T-helper 17 cell (primary cell): ENCODE results near the gene ZNF555. TPM values are rescaled to one million over a fixed set of nuclear protein-coding genes. Genes with fewer than 3 reads are reported as not detected.

ENCODE experiments used
- ATAC-seq: fragments of 150-1000 bp; cut with Tn5 transposase; 2 replicates; pipeline ENCODE4 v1.10.0; 2021; ENCODE audit warnings: mild to moderate bottlenecking, moderate library complexity
- DNase-seq, 3 donors: peaks; one replicate each; pipeline versions ENCODE4 v3.0.0 to v3.0.0-alpha.2; 2020 to 2021
- H3K9me3 ChIP-seq: one replicate; pipeline ENCODE4 v1.7.0; 2013; ENCODE audit warnings: low read length, mild to moderate bottlenecking; ENCODE audit not compliant: control insufficient read depth, poor library complexity, severe bottlenecking
- H3K27ac Mint-ChIP-seq: one replicate; pipeline ENCODE4 v1.8.0; 2022; ENCODE audit warnings: mild to moderate bottlenecking, moderate library complexity, mixed read lengths
- H3K27me3 Mint-ChIP-seq: one replicate; pipeline ENCODE4 v1.8.0; 2022; ENCODE audit warnings: mixed read lengths
- H3K36me3 Mint-ChIP-seq: one replicate; pipeline ENCODE4 v1.8.0; 2022; ENCODE audit warnings: low read depth, mixed read lengths
- H3K4me1 Mint-ChIP-seq: one replicate; pipeline ENCODE4 v1.8.0; 2022; ENCODE audit warnings: mild to moderate bottlenecking, mixed read lengths
- H3K4me3 Mint-ChIP-seq: one replicate; pipeline ENCODE4 v1.8.0; 2022; ENCODE audit warnings: mild to moderate bottlenecking, moderate library complexity, mixed read lengths
- total RNA-seq, 4 donors: library from RNA in 2 of 4; stranded (reverse) in 2 of 4; gene quantifications; one replicate each; pipeline ENCODE4 v1.2.3 and lab custom pipeline; 2022 to 2026

Gene ZNF555
- total RNA-seq, 2 donors from 2014 or later: 3.0 to 3.4 TPM

DNA sequence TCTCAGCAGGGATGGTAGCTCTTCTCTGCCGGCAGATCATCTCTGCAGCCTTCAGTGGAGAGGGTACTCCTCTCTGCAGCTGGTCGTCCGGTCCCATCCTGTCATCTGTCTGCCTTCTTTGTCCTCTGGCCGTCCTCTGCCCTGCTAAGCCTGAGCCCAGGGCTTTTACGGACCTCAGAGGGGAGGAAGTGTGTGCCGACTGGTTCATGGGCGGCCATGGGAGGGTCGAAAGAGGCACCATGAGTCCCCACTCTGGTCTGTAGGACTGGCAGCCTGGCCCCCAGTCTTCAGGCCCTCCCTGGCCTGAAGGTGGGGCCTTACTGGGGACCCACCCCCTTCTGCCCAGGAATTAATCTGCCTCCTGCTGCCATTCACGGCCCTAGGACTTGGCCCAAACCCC lies 17.6 kb upstream of the ZNF555 start:
- DNase-seq: no peak
- H3K36me3 Mint-ChIP-seq: peaks cover 4% of the 10 kb centered on the region
- ATAC-seq: no peak
- no peaks in the 10 kb centered on the region for H3K9me3 ChIP-seq
- no peaks in the 10 kb centered on the region for H3K27me3 Mint-ChIP-seq
- no peak overlapping the region for H3K27ac Mint-ChIP-seq
- no peak overlapping the region for H3K4me3 Mint-ChIP-seq
- peaks cover 9% of the 10 kb centered on the region for H3K4me1 Mint-ChIP-seq

DNA sequence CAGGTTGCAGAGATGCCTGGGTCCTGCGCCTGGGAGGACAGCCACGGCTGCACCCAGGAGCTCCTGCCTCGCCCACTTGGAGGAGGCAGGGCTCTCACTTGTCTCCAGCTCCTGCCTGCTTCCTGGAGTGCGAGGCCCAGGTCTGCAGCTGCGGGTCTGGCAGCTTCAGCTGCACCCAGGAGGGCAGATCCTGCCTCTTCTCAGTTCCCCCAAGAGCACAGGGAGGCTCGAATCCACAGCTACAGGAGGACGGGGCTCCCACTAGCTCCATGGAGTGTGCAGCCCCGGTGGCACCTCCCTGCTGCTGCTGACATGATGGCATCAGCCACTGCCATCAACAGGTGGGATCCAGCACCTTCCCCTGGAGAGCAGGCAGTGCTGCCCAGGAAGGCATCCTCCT lies 17.1 kb upstream of the ZNF555 start:
- no peak for DNase-seq
- no peak overlapping the region for H3K4me3 Mint-ChIP-seq
- H3K27me3 Mint-ChIP-seq: no peaks in the 10 kb centered on the region
- no peak overlapping the region for H3K27ac Mint-ChIP-seq
- H3K9me3 ChIP-seq: no peaks in the 10 kb centered on the region
- peaks cover 4% of the 10 kb centered on the region for H3K36me3 Mint-ChIP-seq
- no peak for ATAC-seq
- peaks cover 9% of the 10 kb centered on the region for H3K4me1 Mint-ChIP-seq

- no peaks in the 10 kb centered on the region for H3K9me3 ChIP-seq
- Mint-ChIP-seq H3K27ac (no peak overlapping the region), H3K4me1 (peaks cover 2% of the 10 kb centered on the region), H3K4me3 (no peak overlapping the region), H3K36me3 (peaks cover 4% of the 10 kb centered on the region), H3K27me3 (no peaks in the 10 kb centered on the region)
- ATAC-seq (no peak), DNase-seq (no peak)
These were observed 14.3 kb upstream of the ZNF555 start for GRCh38 chr19:2827022-2827421.

GRCh38 chr19:2827840-2828489 lies 13.3 kb upstream of the ZNF555 start:
- H3K9me3 ChIP-seq: no peaks in the 10 kb centered on the region
- Mint-ChIP-seq H3K4me1 (peaks cover 2% of the 10 kb centered on the region), H3K27me3 (no peaks in the 10 kb centered on the region), H3K27ac (no peak overlapping the region), H3K36me3 (peaks cover 6% of the 10 kb centered on the region), H3K4me3 (no peak overlapping the region)
- DNase-seq (no peak), ATAC-seq (no peak)

DNA sequence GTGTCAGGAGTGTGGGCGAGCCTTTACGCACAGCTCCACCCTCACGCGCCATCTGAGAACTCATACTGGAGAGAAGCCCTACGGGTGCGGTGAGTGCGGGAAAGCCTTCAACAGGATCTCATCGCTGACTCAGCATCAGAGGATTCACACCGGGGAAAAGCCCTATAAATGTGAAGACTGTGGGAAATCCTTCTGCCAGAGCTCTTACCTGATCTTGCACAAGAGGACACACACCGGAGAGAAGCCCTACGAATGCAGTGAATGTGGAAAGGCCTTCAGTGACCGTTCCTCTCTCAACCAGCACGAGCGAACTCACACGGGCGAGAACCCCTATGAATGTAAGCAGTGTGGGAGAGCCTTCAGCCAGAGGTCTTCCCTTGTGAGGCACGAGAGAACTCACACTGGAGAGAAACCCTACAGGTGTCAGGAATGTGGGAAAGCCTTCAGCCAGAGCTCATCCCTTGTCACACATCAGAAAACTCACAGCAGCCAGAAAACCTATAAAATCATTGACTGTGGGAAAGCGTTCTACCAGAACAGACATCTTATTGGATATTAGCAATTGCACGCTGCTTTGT lies 6.9 kb upstream of the ZNF555 start:
- Mint-ChIP-seq H3K4me1 (no peaks in the 10 kb centered on the region), H3K27ac (no peak overlapping the region), H3K4me3 (no peak overlapping the region), H3K27me3 (no peaks in the 10 kb centered on the region), H3K36me3 (peaks cover 3% of the 10 kb centered on the region)
- no peak for ATAC-seq
- peaks cover 25% of the 10 kb centered on the region for H3K9me3 ChIP-seq
- no peak for DNase-seq

DNA sequence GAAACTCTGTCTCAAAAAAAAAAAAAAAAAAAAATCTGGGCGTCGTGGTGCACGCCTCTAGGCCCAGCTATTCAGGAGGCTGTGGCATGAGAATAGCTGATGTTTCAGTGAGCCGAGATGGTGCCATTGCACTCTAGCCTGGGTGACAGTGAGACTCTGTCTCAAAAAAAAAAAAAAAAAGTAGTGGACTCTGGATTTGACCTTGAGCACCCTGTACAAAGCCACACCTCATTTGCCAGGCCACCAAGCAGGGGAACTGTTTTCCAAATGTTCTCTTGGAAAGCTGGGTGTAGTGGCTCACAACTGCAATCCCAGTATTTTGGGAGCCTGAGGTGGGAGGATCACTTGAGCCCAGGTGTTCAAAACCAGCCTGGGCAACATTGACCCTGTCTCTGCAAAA lies 3.8 kb upstream of the ZNF555 start:
- DNase-seq (no peak), ATAC-seq (no peak)
- Mint-ChIP-seq H3K27ac (no peak overlapping the region), H3K36me3 (peaks cover 3% of the 10 kb centered on the region), H3K27me3 (no peaks in the 10 kb centered on the region), H3K4me1 (peaks cover 7% of the 10 kb centered on the region), H3K4me3 (no peak overlapping the region)
- peaks cover 25% of the 10 kb centered on the region for H3K9me3 ChIP-seq

GRCh38 chr19:2841855-2842574 lies 740 bp downstream of the ZNF555 start:
- DNase-seq (no peak), ATAC-seq (no peak)
- peak overlapping the region; percentile 27 for H3K27ac Mint-ChIP-seq

DNA sequence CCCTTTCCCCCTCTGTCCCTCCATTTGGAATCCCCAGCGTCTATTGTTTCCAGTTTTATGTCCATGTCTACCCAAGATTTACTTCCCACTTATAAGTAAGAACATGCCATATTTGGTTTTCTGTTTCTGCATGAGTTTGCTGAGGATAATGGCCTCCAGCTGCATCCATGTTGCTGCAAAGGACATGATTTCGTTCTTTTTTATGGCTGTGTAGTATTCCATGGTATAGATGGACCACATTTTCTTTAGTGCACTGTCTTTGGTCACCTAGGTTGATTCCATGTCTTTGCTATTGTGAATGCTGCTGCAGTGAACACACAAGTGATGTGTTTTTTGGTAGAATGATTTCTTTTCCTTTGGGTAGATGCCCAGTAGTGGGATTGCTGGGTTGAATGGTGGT lies 3.8 kb downstream of the ZNF555 start:
- Mint-ChIP-seq H3K4me1 (peaks cover 19% of the 10 kb centered on the region), H3K36me3 (peaks cover under 1% of the 10 kb centered on the region), H3K27ac (no peak overlapping the region), H3K27me3 (no peaks in the 10 kb centered on the region), H3K4me3 (no peak overlapping the region)
- DNase-seq (no peak), ATAC-seq (no peak)
- H3K9me3 ChIP-seq: no peaks in the 10 kb centered on the region

More at GRCh38 chr19:2841855-2842574, 740 bp downstream of the ZNF555 start:
- no peaks in the 10 kb centered on the region for H3K27me3 Mint-ChIP-seq
- H3K4me1 Mint-ChIP-seq: peaks cover 12% of the 10 kb centered on the region
- H3K36me3 Mint-ChIP-seq: no peaks in the 10 kb centered on the region
- H3K9me3 ChIP-seq: no peaks in the 10 kb centered on the region
- peak overlapping the region; percentile 77 for H3K4me3 Mint-ChIP-seq

DNA sequence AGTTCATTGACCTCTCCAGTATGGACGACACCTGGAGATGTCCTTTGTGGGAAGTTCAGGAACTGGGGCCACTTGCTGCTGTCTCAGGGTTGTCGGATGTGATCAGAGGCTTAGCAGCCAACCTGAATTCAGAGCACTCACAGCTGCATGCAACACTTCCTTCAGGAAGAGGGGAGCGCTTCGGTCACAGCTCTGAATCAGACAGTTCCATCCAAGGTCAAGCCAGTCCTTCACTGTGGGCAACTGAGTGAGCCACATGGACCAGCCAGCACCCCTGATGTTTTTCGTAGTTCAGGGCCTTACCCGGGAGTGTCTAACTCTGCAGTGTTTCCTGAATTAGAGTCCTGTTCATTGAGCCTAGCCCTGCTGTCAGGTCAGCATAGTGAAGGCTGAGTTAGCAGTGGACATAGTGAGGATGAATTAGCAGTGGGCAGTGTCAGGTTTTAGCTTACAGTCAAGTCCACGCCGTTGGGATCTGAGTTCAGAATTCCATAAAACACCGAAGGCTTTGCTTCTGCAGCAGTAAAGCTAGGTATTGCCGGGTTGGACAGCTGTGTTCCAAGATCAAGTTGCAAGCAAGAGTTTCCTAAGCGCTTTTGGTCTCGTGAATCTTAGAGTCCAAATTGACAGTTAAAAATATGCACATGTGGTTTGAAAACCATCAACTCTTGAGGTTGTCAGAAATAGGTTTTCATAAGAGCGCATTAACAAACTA lies 5.1 kb downstream of the ZNF555 start:
- Mint-ChIP-seq H3K27ac (no peak overlapping the region), H3K4me1 (peaks cover 20% of the 10 kb centered on the region), H3K27me3 (no peaks in the 10 kb centered on the region), H3K36me3 (peaks cover 4% of the 10 kb centered on the region), H3K4me3 (no peak overlapping the region)
- ATAC-seq (no peak), DNase-seq (no peak)
- no peaks in the 10 kb centered on the region for H3K9me3 ChIP-seq

DNA sequence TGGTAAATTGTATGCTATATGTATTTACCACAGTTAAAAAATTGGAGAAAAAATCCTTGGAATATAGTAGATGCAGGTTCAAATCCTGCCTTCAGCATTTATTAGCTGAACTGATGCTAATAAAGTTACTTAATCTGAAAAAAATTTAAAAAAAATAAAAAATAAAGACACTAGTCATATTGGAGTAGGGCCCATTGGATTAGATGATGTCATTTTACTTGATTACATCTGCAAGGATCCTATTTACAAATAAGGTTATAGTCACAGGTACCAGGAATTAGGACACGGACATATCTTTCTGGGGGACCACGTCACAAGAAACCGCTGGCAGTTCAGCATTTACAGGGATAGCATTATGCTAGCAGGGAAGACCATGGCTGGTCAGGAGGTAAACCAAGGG lies 6.2 kb downstream of the ZNF555 start:
- Mint-ChIP-seq H3K4me1 (peaks cover 15% of the 10 kb centered on the region), H3K36me3 (peaks cover 5% of the 10 kb centered on the region), H3K27ac (no peak overlapping the region), H3K27me3 (no peaks in the 10 kb centered on the region), H3K4me3 (no peak overlapping the region)
- DNase-seq (no peak), ATAC-seq (no peak)
- H3K9me3 ChIP-seq: peaks cover 4% of the 10 kb centered on the region

DNA sequence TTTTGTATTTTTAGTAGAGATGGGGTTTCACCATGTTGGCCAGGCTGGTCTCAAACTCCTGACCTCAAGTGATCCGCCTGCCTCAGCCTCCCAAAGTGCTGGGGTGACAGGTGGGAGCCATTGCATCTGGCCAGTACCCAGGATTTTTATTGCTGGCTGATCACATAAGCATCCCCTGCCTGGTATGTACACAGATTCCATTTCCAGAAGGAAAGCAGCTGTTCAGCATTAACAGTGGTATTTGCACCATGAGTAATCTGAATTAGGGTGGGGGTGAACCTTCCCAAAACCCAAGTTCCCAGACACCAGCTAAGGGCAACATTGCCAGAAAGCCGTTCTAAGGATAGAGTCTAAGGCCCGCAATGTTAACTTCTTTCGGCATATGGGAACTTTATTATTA lies 7.3 kb downstream of the ZNF555 start:
- H3K9me3 ChIP-seq: peaks cover 12% of the 10 kb centered on the region
- Mint-ChIP-seq H3K36me3 (peaks cover 7% of the 10 kb centered on the region), H3K4me3 (no peak overlapping the region), H3K4me1 (peaks cover 14% of the 10 kb centered on the region), H3K27me3 (no peaks in the 10 kb centered on the region), H3K27ac (no peak overlapping the region)
- DNase-seq: no peak
- no peak for ATAC-seq

DNA sequence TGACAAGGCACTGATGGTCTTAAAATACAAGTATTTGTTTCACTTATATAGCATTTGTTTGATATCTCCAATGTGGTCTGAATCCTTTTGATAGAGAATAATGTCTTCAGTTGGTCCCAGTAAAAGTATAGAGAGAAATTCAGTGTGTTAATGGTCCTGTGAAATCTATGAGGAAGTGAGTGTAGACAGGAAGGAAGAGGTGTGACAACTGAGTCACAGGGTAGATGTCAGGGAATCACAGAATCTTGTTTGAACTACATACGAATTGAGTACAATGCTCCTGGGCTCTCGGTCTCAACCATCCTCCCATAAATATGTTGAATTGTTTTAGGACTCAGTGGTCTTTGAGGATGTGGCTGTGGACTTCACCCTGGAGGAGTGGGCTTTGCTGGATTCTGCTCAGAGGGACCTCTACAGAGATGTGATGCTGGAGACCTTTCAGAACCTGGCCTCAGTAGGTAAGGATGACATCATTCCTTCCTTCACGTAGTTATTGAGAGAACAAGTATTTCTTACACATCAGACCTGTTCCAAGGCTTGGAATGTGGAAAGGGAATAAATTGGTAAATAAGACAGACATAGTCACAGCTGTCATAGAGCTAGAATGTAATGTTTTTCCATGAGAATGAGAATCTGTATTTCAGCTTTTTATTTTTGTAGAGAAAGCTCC lies 9.1 kb downstream of the ZNF555 start:
- peak overlapping the region; percentile 58 for H3K4me3 Mint-ChIP-seq
- H3K36me3 Mint-ChIP-seq: peaks cover 7% of the 10 kb centered on the region
- DNase-seq (no peak), ATAC-seq (peak; percentile 49)
- peak overlapping the region; percentile 3 for H3K27ac Mint-ChIP-seq
- H3K27me3 Mint-ChIP-seq: no peaks in the 10 kb centered on the region
- peaks cover 14% of the 10 kb centered on the region for H3K4me1 Mint-ChIP-seq
- H3K9me3 ChIP-seq: peaks cover 18% of the 10 kb centered on the region

- DNase-seq (no peak), ATAC-seq (no peak)
- H3K27me3 Mint-ChIP-seq: no peaks in the 10 kb centered on the region
- H3K36me3 Mint-ChIP-seq: peaks cover 7% of the 10 kb centered on the region
- peaks cover 17% of the 10 kb centered on the region for H3K4me1 Mint-ChIP-seq
- H3K9me3 ChIP-seq: peaks cover 18% of the 10 kb centered on the region
- H3K27ac Mint-ChIP-seq: no peak overlapping the region
- no peak overlapping the region for H3K4me3 Mint-ChIP-seq
These were observed 11.3 kb downstream of the ZNF555 start for GRCh38 chr19:2852598-2852997.
